Measurements from ENCODE around the gene ABHD15.
A peak's percentile ranks its signal among the peaks of the same experiment; 100 is the strongest.

ABHD15 gene

DNA sequence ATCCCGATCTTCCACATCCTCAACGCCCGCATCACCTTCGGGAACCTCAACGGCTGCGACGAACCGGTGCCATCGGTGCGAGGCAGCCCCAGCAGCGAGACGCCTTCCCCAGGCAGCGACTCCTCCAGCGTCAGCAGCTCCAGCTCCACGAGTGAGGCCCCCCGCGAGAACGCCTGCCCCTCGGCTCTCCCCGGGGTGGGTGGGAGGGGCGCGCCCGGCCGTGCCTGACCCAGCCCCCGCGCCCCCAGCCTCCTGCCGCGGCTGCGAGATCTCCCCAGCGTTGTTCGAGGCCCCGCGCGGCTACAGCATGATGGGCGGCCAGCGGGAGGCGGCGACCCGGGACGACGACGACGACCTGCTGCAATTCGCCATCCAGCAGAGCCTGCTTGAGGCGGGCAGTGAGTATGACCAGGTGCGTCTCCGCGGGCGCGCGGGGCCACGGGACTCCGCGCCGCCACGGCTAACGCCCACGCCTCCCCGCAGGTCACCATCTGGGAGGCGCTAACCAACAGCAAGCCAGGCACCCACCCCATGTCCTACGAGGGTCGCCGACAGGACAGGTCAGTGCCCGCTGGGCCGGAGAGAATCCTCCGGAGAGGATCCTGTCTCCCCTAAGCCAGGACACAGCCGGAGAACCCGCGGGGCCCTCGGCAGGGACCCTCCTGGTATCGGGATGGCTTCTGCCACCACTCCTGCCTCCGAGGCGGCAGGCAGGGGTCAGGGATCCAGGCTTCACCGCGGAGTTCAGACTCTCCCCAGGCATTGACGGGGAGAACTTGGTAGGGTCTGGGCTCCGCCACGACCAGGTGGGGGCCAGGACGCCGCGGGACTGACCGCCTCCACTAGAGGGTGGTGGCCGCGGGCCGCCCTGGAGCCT lies 45.8 kb upstream of the ABHD15 start:
- Histone ChIP-seq H3K4me1 (ENCODE audit: insufficient read depth, low read length, severe bottlenecking) (peaks cover 60% of the 10 kb centered on the region), H3K9me3 (ENCODE audit: low read length) (no peaks in the 10 kb centered on the region), H3K4me3 (ENCODE audit: low read depth, low read length, poor library complexity, severe bottlenecking) (peak overlapping the region; percentile 58), H3K9ac (ENCODE audit: low read length) (peak overlapping the region; percentile 36; the same call in 1 of the 2 replicates), H3K4me2 (ENCODE audit: low read length) (peak overlapping the region; percentile 82), H3K36me3 (ENCODE audit: insufficient read depth, low read length) (no peaks in the 10 kb centered on the region), H2AFZ (ENCODE audit: low read length) (no peak overlapping the region), H3K9me2 (ENCODE audit: low read depth, low read length) (no peaks in the 10 kb centered on the region), H4K20me1 (ENCODE audit: insufficient read depth, low read length) (no peaks in the 10 kb centered on the region), H3F3A (ENCODE audit: insufficient read depth, low read length) (no peaks in the 10 kb centered on the region), H3K79me2 (ENCODE audit: insufficient read depth, low read length) (no peaks in the 10 kb centered on the region), H3K27ac (ENCODE audit: low read depth, low read length, poor library complexity, severe bottlenecking) (no peak overlapping the region), H3K27me3 (ENCODE audit: insufficient read depth, low read length) (peaks cover 4% of the 10 kb centered on the region; the same call in 1 of the 2 replicates)
- TF ChIP-seq, protein P1, sequence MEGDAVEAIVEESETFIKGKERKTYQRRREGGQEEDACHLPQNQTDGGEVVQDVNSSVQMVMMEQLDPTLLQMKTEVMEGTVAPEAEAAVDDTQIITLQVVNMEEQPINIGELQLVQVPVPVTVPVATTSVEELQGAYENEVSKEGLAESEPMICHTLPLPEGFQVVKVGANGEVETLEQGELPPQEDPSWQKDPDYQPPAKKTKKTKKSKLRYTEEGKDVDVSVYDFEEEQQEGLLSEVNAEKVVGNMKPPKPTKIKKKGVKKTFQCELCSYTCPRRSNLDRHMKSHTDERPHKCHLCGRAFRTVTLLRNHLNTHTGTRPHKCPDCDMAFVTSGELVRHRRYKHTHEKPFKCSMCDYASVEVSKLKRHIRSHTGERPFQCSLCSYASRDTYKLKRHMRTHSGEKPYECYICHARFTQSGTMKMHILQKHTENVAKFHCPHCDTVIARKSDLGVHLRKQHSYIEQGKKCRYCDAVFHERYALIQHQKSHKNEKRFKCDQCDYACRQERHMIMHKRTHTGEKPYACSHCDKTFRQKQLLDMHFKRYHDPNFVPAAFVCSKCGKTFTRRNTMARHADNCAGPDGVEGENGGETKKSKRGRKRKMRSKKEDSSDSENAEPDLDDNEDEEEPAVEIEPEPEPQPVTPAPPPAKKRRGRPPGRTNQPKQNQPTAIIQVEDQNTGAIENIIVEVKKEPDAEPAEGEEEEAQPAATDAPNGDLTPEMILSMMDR (IDR thresholded peaks at IDR 0.05; ENCODE audit: low read length), result no peak
- no peak for TF ChIP-seq EZH2 (IDR thresholded peaks at IDR 0.05; ENCODE audit: borderline replicate concordance, low read length)

DNA sequence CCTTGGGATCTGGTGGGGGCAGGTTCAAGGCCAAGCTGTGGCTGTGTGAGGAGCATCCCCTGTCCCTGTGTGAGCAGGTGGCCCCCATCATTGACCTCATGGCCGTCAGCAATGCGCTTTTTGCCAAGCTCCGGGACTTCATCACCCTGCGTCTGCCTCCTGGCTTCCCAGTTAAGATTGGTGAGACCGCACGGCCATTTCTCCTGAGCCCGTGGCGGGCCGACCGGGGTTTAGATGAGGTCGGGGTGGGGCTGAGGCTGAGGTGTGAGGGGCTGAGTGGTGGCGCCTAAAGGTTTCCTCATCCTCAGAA lies 45.2 kb upstream of the ABHD15 start:
- Histone ChIP-seq H2AFZ (ENCODE audit: low read length) (no peak overlapping the region), H3K4me2 (ENCODE audit: low read length) (no peak overlapping the region), H3K27ac (ENCODE audit: low read depth, low read length, poor library complexity, severe bottlenecking) (no peak overlapping the region), H3F3A (ENCODE audit: insufficient read depth, low read length) (no peaks in the 10 kb centered on the region), H3K4me1 (ENCODE audit: insufficient read depth, low read length, severe bottlenecking) (peaks cover 61% of the 10 kb centered on the region), H3K9me2 (ENCODE audit: low read depth, low read length) (no peaks in the 10 kb centered on the region), H3K79me2 (ENCODE audit: insufficient read depth, low read length) (no peaks in the 10 kb centered on the region), H3K9me3 (ENCODE audit: low read length) (no peaks in the 10 kb centered on the region), H3K36me3 (ENCODE audit: insufficient read depth, low read length) (no peaks in the 10 kb centered on the region), H3K4me3 (ENCODE audit: low read depth, low read length, poor library complexity, severe bottlenecking) (no peak overlapping the region), H3K9ac (ENCODE audit: low read length) (no peak overlapping the region), H4K20me1 (ENCODE audit: insufficient read depth, low read length) (no peaks in the 10 kb centered on the region), H3K27me3 (ENCODE audit: insufficient read depth, low read length) (peaks cover 4% of the 10 kb centered on the region; the same call in 1 of the 2 replicates)
- TF ChIP-seq EZH2 (IDR thresholded peaks at IDR 0.05; ENCODE audit: borderline replicate concordance, low read length), result no peak
- TF ChIP-seq, protein P1 (IDR thresholded peaks at IDR 0.05; ENCODE audit: low read length), result no peak

DNA sequence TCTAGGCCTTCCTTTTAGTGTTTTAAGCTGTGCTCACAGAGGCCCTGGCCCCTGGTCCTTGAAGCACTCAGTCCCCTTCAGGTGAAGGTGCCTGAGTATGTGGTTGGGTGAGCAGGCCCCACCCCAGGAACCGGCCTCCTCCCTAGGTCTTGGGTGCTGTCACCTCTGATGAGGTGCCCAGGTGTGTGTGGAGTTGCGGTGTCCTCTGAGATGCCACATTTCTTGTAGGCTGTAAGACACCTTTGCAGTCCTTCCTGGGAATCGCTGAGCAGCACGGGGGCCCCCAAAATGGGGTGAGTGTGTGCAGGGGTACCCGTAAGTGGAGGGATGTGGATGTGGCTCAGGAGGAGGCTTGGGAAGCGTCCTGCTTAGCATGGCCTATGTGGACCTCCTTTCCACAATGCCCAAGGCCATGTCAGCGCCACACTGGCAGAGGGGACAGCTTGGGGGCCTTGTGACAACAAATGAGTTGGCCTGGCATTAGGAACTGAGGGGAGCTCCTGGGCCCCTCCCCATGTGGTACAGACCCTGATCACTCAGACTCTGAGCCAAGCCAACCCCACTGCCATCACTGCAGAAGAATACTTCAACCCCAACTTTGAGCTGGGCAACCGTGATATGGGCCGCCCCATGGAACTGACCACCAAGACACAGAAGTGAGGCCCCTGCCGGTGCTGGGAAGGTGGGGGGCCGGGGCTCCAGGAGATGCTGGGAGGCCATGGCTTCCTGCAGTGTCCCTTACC lies 44.7 kb upstream of the ABHD15 start:
- Histone ChIP-seq H3K27ac (ENCODE audit: low read depth, low read length, poor library complexity, severe bottlenecking) (no peak overlapping the region), H3K79me2 (ENCODE audit: insufficient read depth, low read length) (no peaks in the 10 kb centered on the region), H3K9me3 (ENCODE audit: low read length) (no peaks in the 10 kb centered on the region), H3K36me3 (ENCODE audit: insufficient read depth, low read length) (no peaks in the 10 kb centered on the region), H4K20me1 (ENCODE audit: insufficient read depth, low read length) (no peaks in the 10 kb centered on the region), H3K27me3 (ENCODE audit: insufficient read depth, low read length) (peaks cover 3% of the 10 kb centered on the region; the same call in 1 of the 2 replicates), H3K4me1 (ENCODE audit: insufficient read depth, low read length, severe bottlenecking) (peaks cover 58% of the 10 kb centered on the region), H3K9ac (ENCODE audit: low read length) (no peak overlapping the region), H3K4me2 (ENCODE audit: low read length) (no peak overlapping the region), H3K4me3 (ENCODE audit: low read depth, low read length, poor library complexity, severe bottlenecking) (no peak overlapping the region), H3F3A (ENCODE audit: insufficient read depth, low read length) (no peaks in the 10 kb centered on the region), H3K9me2 (ENCODE audit: low read depth, low read length) (no peaks in the 10 kb centered on the region), H2AFZ (ENCODE audit: low read length) (no peak overlapping the region)
- TF ChIP-seq, protein P1 (IDR thresholded peaks at IDR 0.05; ENCODE audit: low read length), result no peak
- TF ChIP-seq EZH2 (IDR thresholded peaks at IDR 0.05; ENCODE audit: borderline replicate concordance, low read length), result no peak
